Measurements from ENCODE around the gene PCK1.

PCK1 gene

GRCh38 chr20:57577679-57578475, 17.0 kb downstream of the PCK1 start:
- no peak for DNase-seq

- DNase-seq, result no peak
Measured at GRCh38 chr20:57578476-57579165, 17.7 kb downstream of the PCK1 start.

GRCh38 chr20:57579331-57579897, 18.5 kb downstream of the PCK1 start:
- no peak for DNase-seq

GRCh38 chr20:57579898-57580447, 19.1 kb downstream of the PCK1 start:
- no peak for DNase-seq

GRCh38 chr20:57580478-57581201, 19.7 kb downstream of the PCK1 start:
- DNase-seq, result no peak

GRCh38 chr20:57581202-57582028, 20.5 kb downstream of the PCK1 start:
- DNase-seq, result no peak

- DNase-seq, result no peak
Measured at GRCh38 chr20:57582029-57582378, 21.1 kb downstream of the PCK1 start.

- DNase-seq, result no peak
Measured at GRCh38 chr20:57582432-57583288, 21.8 kb downstream of the PCK1 start.

- no peak for DNase-seq
Measured at GRCh38 chr20:57583289-57584257, 22.7 kb downstream of the PCK1 start.

GRCh38 chr20:57584768-57585461, 24.0 kb downstream of the PCK1 start:
- DNase-seq, result no peak

- DNase-seq, result no peak
Measured at GRCh38 chr20:57585466-57586213, 24.7 kb downstream of the PCK1 start.

GRCh38 chr20:57586370-57586793, 25.5 kb downstream of the PCK1 start:
- DNase-seq, result peak; percentile 23

GRCh38 chr20:57586943-57587277, 26.0 kb downstream of the PCK1 start:
- no peak for DNase-seq

- no peak for DNase-seq
Measured at GRCh38 chr20:57587278-57587988, 26.5 kb downstream of the PCK1 start.

- no peak for DNase-seq
Measured at GRCh38 chr20:57587989-57588377, 27.1 kb downstream of the PCK1 start.

GRCh38 chr20:57588596-57588995, 27.7 kb downstream of the PCK1 start:
- no peak for DNase-seq

GRCh38 chr20:57589123-57589727, 28.3 kb downstream of the PCK1 start:
- DNase-seq, result no peak

All from midbrain (tissue), 1 donor.